Measurements from ENCODE around the gene PTGER4. TPM values are rescaled to one million over a fixed set of nuclear protein-coding genes. Genes with fewer than 3 reads are reported as not detected.
"Not testable (repeated sequence)": the region's sequence is repeated elsewhere in the genome, so short reads cannot be mapped to it uniquely, and the experiment has no call there.

PTGER4 gene
- total RNA-seq, 1 donor from 2014 or later: 10.3 TPM

GRCh38 chr5:40716590-40716989 is 36.9 kb downstream of the PTGER4 start:
- H3K4me3 ChIP-seq (ENCODE audit: low read depth, low read length): no peak overlapping the region
- TF ChIP-seq, protein P1, sequence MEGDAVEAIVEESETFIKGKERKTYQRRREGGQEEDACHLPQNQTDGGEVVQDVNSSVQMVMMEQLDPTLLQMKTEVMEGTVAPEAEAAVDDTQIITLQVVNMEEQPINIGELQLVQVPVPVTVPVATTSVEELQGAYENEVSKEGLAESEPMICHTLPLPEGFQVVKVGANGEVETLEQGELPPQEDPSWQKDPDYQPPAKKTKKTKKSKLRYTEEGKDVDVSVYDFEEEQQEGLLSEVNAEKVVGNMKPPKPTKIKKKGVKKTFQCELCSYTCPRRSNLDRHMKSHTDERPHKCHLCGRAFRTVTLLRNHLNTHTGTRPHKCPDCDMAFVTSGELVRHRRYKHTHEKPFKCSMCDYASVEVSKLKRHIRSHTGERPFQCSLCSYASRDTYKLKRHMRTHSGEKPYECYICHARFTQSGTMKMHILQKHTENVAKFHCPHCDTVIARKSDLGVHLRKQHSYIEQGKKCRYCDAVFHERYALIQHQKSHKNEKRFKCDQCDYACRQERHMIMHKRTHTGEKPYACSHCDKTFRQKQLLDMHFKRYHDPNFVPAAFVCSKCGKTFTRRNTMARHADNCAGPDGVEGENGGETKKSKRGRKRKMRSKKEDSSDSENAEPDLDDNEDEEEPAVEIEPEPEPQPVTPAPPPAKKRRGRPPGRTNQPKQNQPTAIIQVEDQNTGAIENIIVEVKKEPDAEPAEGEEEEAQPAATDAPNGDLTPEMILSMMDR (conservative IDR thresholded peaks at IDR 0.05; ENCODE audit: low read depth, low read length): no peak
- DNase-seq (ENCODE audit: low read depth): no peak

DNA sequence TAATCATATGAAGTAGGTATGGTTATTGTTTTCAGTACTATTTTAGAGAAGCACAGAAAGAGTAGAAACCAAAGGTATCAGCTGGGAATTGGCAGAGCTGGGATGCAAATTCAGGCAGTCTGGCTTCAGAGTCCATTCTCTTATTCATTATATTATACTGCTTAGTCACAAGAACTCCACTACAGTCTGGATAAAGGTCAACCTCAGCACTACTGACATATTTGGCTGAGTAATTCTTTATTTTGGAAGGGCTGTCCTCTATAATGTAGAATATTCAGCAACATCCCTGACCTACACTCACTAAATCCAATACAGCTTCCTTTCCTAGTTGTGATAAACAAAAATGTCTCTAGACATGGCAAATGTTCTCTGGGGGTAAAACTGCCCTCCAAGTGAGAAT is 37.6 kb downstream of the PTGER4 start:
- TF ChIP-seq, protein P1 (conservative IDR thresholded peaks at IDR 0.05; ENCODE audit: low read depth, low read length): no peak
- peak; percentile 16 for DNase-seq (ENCODE audit: low read depth)

DNA sequence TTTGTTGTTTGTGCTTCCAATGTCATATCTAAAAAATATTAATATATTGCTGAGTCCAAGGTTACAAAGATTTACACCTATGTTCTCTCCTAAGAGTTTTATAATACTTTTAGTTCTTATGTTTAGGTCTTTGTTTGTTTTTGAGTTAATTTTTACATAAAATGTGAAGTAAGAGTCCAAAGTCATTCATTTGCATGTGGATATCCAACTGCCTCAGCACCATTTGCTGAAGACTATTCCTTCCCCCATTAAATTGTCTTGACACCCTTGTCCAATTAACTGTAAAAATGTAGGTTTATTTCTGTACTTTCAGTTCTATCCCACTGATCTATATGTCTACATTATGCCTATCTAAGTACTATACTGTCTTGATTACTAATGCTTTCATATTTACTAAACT is 40.4 kb downstream of the PTGER4 start:
- H3K4me3 ChIP-seq (ENCODE audit: low read depth, low read length): no peak overlapping the region
- TF ChIP-seq, protein P1 (conservative IDR thresholded peaks at IDR 0.05; ENCODE audit: low read depth, low read length): no peak
- no peak for DNase-seq (ENCODE audit: low read depth)

More for the DNA sequence above, 37.6 kb downstream of the PTGER4 start:
- no peak overlapping the region for H3K4me3 ChIP-seq (ENCODE audit: low read depth, low read length)

GRCh38 chr5:40722497-40722911 is 42.8 kb downstream of the PTGER4 start:
- not testable (repeated sequence) for H3K4me3 ChIP-seq (ENCODE audit: low read depth, low read length); DNase-seq (ENCODE audit: low read depth)

- no peak overlapping the region for H3K4me3 ChIP-seq (ENCODE audit: low read depth, low read length)
- no peak for DNase-seq (ENCODE audit: low read depth)
- TF ChIP-seq, protein P1 (conservative IDR thresholded peaks at IDR 0.05; ENCODE audit: low read depth, low read length): no peak
Measured at GRCh38 chr5:40733434-40733833, 53.7 kb downstream of the PTGER4 start.

DNA sequence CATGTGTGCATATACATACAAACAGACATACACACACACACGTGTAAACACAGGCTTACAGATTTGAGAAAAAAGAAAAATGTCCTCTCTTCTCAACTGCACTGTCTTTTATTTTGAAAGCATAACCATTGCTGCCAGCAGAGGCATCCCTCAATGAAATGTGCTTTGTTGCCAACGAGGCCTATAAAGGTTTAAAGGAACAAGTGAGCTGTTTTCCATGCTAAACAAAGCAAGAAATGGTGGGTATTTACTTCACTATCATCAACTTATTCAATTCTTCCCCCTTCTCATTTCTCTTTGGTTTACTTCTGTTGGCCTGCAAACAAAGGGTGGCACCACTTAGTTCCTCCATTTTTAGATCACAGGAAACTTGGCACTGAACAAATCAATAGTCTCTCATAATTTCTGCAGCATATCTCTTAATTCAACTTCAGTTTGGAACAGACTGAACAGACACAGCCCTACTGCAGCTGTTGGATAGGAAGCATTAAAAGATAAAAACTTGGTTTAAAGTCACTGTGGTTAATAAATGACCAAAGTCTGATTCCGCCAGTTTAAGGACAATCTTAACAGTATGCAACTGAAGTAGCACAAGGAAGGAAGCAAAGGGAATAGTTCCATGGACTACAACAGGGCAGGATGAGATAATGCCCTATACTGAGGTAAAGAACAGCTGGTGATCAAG is 54.3 kb downstream of the PTGER4 start:
- DNase-seq (ENCODE audit: low read depth): peak; percentile 4
- no peak overlapping the region for H3K4me3 ChIP-seq (ENCODE audit: low read depth, low read length)
- TF ChIP-seq, protein P1 (conservative IDR thresholded peaks at IDR 0.05; ENCODE audit: low read depth, low read length): no peak

- H3K4me3 ChIP-seq (ENCODE audit: low read depth, low read length): no peak overlapping the region
- TF ChIP-seq, protein P1 (conservative IDR thresholded peaks at IDR 0.05; ENCODE audit: low read depth, low read length): no peak
- no peak for DNase-seq (ENCODE audit: low read depth)
Measured at GRCh38 chr5:40734986-40735385, 55.3 kb downstream of the PTGER4 start.

Measured in epithelial cell of proximal tubule (primary cell).